Stimulated activated CD4-positive, alpha-beta T cell treated with anti-CD3 and anti-CD28 coated beads, Interleukin-12 subunit alpha, Interleukin-12 subunit beta, amount 100 ng/mL, for 48 hours (primary cell): Measurements from ENCODE around the gene SAMD3.
A peak's percentile ranks its signal among the peaks of the same experiment; 100 is the strongest.
"Not testable (repeated sequence)": the region's sequence is repeated elsewhere in the genome, so short reads cannot be mapped to it uniquely, and the experiment has no call there.

Experiments used
- DNase-seq, 3 donors: peaks; one replicate each; pipeline ENCODE4 v3.0.0-alpha.2; 2020; ENCODE audit warnings: low read depth in 2 of 3, low spot score in 1 of 3

SAMD3 gene, protein sequence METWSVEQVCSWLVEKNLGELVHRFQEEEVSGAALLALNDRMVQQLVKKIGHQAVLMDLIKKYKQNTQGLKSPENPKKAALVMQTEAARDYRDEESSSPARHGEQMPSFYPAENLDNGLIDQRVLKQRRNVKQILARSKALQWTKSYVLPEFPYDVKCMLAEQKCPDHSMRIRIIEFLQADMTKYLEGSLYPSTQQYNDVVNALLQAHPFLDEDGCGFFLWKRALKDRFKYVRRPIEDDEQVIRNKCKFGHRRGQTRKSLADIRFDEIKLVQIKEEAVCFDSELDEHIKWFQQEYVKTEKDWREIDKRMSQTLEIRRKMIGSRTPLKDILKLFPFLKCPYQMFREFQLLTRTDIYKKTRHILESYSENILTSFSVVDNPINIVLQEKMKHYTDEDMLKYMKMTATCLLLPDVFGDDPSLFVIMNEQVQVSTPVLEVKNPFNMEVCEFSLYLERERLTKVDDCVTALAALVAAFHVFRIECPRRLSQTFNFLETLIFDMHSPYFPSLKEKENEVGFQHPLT

DNA sequence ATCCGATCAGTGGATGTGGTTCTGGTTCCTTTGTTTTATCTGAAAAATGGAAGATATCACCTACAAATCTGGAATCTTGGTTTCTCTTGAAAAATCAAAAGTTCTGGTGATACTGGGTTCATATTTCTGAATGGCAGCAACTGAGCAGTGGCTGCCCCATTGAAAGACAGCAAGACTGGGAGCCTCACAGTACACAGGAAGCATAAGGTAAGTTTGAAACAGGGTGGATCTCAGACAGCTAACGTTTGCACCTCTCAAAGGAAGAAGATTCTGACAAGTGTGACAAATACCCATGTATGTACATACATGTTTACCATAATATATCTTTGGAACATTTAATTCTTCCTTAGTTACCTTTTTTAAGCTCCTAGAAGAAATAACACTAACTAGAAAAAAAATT lies at the start of gene SAMD3:
Gene SAMD3 (minus strand): TSS at position 177 of the 400 bp plus-strand sequence. CDS start 7,678 bp downstream, outside the sequence.
- DNase-seq: no peak

DNA sequence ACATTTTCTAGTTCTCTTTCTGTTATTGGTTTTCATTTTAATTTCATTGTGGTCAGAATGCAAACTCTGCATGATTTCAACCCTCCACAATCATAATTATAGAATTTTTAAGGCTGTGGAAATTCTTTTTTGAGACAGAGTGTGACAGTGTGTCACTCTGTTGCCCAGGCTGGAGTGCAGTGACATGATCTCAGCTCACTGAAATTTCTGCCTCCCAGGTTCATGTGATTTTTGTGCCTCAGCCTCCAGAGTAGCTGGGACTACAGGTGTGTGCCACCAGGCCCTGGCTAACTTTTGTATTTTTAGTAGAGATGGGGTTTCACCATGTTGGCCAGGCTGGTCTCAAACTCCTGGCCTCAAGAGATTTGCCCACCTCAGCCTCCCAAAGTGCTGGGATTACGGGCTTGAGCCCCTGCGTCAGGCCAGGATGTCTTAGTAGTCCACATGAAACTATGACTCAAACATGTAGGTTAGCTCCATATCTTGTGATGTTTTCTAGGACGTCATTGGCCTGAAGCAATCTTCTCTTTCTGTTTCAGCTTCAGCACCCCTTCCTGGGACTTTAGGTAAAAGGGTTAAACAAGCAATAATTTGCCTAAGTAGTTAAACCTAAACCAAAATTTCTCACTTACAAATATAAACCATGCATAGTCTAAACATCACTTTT lies 47.4 kb upstream of the SAMD3 start:
- no peak for DNase-seq

DNA sequence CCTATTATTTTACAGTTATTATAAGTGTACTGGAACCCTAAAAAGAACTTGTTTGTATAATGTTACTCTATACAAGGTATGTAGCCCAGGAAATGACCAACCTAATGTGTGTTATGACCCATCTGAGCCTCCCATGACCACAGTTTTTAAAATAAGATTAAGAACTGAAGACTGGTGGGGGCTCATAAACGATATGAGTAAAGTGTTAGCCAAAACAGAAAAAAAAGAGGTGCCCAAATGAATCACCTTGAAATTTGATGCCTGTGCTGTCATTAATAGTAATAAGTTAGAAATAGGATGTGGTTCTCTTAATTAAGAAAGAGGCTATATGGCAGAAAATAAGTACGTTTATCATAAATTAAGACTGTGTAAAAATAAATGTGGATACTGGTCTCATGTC lies 42.8 kb upstream of the SAMD3 start:
- DNase-seq: not testable (repeated sequence)

DNA sequence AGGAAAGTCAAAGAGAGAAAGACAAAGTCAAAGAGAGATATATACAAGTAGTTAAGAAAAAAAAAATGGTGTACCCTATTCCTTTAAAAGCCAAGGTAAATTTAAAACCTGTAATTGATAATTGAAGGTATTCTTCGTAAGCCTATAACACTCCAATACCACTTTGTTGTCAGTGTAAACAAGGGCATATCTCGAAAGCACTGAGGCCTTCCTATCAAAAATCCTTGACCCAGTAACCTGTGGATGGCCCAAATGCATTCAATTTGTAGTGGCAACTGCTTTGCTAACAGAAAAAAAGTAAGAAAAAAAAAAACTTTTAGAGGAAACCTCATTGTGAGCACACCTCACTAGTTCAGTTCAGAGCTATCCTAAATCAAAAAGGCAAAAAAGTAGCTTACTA lies 39.3 kb upstream of the SAMD3 start:
- no peak for DNase-seq

DNA sequence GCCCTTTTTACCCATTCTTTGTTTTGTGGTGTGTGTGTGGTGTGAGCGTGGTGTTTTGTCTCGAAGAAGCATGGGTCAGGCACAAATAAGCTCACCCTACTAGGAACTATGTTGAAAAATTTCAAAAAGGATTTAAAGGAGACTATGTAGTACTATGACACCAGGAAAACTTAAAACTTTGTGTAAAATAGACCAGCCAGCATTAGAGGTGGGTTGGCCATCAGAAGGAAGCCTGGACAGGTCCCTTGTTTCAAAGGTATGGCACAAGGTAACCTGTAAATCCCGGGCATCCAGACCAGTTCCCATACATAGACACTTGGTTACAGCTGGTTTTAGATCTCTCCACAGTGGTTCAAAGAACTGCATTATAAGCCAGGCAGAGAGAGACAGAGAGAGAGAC lies 38.8 kb upstream of the SAMD3 start:
- DNase-seq: not testable (repeated sequence)

DNA sequence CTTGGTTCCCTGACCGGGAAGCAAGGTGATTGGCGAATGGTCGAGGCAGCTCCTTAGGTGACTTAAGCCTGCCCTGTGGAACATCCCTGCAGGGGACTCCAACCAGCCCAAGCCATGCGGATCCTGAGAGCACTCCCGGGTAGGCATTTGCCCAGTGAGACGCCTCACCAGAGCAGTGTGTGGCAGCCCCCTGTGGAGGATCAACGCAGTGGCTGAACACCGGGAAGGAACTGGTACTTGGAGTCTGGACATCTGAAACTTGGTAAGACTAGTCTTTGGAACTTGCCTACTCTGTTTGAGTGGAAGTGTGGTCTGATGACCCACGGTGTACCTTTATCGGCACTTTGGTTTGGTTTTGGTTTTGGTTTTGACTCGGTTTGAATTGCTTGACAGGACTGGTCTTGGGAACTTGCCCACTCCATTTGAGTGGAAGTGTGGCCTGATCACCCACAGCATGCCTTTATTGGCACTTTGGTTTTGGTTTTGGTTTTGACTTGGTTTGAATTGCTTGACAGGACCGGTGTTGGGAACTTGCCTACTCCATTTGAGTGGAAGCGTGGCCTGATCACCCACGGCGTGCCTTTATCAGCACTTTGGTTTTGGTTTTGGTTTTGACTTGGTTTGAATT lies 38.0 kb upstream of the SAMD3 start:
- not testable (repeated sequence) for DNase-seq

DNA sequence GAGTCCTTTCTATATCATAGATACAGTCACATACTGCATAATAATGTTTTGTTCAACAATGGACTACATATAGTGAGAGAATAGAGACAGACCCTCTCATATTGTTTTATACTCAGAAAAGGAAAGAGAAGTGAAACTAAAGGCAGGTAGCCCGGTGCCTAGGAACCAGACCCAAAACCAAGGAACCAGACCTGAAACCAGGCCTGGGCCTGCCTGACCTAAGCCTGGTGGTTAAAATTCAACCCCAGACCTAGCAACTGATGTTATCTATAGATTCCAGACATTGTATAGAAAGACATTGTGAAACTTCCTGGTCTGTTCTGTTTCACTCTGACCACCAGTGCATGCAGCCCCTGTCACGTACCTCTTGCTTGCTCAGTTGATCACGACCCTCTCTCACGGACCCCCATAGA lies 37.3 kb upstream of the SAMD3 start:
- DNase-seq: not testable (repeated sequence)

DNA sequence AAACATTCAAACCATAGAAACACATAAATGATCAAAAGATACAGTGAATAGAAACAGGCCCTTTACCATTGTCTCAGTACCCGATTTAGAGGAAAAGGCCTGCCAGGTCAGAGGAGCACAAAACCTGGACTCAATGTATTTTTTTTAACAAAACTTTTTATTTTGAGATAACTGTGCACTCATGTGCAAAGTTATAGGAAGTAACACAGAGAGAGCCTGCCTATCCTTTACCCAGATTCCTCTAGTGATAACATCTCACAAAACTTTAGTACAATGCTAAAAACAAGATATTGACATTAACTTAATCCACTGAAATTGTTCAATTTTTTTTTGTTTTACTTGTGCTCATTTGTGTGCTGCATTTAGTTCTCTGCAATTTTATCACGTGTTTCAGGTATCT lies 36.8 kb upstream of the SAMD3 start:
- DNase-seq: no peak

DNA sequence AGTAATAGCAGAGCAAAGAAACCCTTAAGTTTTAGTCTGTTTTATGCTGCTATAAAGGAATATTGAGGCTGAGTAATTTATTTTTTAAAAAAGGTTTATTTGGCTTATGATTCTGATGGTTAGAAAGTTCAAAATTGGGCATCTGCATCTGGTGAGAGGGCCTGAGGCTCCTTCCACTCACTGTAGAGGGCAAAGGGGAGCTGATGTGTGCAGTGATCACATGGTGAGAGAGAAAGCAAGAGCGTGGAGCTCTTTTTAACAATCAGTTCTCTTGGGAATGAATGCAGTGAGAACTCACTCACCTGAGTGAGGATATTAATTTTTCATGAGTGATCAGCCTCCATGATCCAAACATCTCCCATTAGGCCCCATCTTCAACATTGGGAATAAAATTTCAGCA lies 36.4 kb upstream of the SAMD3 start:
- DNase-seq: no peak

DNA sequence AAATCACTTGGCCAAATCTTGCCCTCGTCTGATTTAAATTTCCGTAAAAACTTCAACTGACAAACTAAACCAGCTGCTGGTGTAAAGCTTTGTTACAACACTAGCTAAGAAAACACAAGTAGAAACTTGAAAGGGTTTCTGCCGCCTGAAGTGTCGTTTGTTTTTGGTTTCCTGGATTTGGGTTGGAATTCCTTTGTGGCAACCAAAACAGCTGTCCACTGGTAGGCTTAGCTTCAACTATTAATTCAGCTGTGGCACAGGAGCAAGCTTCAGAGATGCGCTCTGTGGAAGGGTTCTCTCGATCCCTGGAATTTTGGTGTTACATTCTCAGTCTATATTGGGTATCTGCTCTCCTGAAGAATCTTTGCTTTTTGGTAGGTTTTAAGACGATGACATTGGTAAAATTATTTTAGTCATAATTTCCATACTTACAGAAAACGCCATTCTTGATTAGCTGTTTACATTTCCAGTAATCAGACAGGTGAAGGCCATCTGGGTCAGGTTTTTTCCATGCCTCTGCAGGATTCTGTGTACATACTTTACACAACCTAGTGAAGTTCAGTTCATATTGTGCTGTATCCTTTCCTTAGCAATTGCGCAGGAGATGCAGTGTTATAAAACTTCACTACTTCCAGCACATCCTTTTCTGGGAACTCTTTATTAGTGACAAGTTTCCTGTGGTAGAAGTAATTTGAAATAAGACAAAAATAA lies 29.9 kb upstream of the SAMD3 start:
- DNase-seq: no peak

DNA sequence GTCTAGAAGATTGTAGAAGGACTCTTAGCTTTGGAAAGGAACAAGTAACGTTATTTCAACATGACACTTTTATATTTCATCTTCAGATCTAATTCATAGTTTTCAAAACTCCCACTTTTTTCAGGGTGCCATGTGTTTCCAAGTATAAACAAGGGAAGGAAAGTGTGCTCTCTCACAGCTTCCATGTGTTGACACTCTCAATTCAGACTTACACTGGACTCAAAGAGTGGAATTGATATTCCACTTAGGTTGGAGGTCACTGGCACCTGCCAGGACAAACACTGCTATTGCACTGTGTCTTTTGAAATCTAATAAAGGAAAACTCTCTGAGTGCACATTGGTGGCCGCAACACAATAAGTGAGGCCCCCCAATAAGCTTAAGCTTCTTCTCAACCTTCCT lies 22.5 kb upstream of the SAMD3 start:
- no peak for DNase-seq

DNA sequence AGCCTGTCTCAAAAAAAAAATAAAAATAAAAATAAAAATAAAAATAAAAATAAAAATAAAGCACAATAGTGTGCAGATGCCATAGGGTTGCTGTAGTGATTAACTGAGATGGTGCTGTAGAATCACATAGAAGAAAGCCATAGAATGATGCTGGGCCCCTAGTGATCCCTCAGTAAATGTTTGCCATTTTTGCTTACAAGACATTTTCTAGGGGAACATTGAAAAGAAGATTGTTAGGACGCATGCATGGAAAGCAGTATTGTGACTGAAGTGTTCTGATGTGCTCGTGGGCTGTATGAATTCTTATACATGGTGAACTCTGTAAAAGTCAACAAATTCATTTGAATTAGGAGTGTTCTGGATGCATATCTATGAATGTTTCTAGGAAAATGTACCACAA lies 22.0 kb upstream of the SAMD3 start:
- DNase-seq: no peak

DNA sequence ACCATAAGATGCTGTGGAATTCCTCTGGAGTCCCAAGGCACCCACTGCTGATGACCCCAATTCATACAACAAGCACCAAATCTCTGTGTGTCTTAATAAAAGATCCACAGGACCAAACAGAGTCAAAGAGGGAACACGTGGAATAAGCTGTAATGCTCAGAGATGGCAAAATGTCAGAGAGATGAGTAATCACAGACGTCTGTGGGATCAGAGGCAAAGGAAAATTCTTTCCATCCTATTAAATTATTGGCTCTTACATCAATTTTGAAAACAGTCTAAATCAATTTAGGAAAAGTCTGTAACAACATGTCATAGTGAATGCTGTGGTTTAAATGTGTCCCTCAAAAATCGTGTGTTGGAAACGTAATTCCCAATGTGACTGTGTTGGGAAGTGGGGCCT lies 17.5 kb upstream of the SAMD3 start:
- no peak for DNase-seq

DNA sequence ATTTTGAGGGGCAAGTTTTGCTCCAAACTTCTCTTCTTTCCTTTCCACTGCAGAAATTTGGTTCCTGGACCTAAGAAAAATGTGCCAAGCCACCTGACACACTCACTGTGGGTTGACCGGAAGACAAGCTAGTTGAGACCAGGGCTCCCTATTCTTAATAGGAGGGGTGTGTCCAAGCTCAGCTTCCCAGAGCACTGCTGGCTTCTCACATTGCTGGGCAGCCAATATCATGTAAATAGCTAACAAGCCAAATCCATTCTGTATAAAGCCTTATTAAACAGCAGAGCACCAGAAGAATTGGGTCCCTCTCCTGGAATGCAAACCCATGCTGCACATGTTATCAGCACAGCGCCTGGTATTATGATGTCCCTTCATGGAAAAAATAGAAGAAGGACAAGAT lies 17.0 kb upstream of the SAMD3 start:
- no peak for DNase-seq

DNA sequence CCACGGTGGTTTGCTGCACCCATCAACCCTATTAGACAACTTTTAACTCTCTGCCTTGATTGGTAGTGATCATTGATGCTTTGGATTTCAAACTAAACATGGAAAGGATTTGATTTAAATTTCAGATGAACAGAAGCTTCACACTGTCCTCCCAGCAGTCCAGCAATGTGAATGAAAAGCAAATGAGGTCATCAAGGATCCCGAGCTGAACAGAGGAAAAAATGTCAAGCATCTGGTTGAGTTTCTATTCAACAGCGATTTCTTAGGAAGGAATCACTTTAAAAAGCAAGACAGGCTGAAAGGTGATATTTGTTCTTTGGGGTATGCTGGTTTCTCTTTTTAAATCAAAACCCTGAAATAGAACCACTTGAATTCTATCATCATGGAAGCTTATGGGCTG lies 10.6 kb upstream of the SAMD3 start:
- no peak for DNase-seq

DNA sequence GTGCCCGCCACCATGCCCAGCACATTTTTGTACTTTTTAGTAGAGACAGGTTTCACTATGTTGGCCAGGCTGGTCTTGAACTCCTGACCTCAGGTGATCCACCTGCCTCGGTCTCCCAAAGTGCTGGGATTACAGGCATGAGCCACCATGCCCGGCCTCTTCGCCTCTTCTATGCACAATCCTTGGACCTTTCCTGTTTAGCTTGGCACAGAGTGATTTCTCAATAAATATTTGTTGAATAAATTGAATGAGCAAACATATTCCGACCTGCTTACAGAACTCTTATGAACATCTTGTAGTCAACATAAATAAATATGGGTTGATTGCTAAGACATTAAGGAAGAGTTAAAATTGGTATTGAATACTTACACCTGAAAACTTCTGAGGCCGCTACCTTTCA lies 7.8 kb upstream of the SAMD3 start:
- not testable (repeated sequence) for DNase-seq

DNA sequence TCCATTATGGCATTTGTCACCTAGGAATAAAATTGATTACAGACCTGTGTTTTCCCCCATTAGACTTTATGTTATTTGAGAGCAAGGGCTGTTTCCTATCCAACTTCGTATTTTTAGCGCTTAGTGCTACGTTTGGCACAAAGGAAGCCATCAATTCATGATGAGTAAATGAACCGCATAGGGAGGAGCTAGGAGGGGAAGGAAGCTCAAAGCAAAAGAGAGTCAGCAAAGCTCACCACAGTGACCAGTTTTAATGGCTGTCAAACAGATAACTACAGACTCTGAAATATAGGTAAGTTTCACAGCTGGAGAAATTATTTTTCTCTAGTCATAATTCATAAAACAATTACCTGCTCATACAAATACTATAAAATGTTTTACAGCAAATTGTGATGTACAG lies 6.9 kb upstream of the SAMD3 start:
- no peak for DNase-seq

DNA sequence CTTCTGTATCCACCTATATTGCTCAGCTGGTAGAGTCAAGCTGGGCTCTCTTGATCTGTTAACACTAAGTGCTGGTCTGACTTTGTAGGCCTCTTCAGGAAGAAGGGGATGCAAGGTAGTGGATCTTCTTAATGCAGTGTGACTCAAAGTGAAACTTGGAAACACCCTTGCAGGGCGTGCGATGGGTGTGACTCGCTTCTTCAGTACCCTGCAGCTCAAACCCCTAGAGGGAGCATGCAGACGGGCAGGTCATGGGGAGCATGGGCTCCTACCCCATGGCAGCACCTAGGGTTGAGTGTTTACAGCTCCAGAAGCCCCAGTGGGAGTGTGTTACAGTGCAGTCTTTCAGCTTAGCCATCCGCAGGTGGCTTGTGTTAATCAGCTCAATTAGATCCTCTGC lies 757 bp upstream of the SAMD3 start:
- DNase-seq: peak; percentile 34 to 51 (median 41)

DNA sequence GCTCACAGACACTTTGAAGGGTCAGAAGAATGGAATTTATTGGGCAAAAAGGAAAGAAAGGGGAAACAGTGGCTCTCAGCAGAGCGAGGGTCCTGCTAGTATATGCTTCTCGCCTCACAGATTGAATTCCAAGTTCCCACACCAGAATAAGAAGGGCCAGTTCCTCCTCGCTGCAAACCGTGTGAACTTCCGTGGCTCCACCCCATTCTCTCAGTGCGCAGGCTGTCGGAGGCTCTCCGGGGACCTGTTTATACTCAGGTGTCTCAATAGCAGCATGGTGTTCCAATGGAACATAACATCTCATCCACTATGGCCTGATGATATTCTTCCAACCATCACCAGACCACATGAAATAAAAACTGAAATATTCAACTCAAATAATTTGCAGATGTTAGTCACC lies 4.6 kb downstream of the SAMD3 start:
- DNase-seq: no peak

DNA sequence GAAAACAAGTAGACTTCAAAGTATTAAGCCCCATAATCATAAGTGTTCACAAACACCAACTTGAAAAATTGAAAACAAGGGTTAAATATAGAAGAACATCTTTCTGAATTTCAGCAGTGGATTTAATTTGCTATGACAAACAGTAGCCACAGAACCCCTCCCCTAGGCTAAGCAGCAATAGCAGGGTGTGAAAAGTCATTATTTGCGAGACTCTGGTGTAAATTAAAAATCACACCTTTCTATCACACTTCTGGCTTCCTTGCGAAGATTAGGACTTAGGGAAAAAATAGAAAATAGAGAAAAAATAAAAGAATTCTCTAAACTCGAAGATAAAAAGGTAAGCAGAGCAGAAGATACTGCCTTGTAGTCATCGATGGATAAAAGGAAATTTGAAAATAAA lies 6.1 kb downstream of the SAMD3 start:
- no peak for DNase-seq

DNA sequence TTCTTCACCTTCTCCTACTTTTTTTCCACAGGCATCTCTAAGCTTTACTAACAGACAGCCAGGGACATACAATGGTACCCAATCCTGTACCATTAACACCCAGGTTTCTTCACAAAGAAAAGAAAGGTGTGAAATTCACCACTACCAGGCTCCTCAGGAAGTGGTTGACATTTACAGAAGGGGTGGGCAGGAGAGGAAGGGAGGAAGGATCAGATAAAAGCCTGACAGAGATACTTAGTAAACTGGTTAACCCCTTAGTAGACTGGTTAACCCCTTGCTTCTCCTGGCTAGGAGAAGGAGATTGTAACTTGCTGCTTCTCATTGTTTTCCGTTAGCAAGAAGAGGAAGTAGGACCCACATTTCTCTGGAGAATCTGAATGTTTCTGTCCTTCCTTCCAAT lies 7.2 kb downstream of the SAMD3 start:
- no peak for DNase-seq
